Erythroblast (primary cell): ENCODE measurements around the gene AMOTL2.

Source experiments
- GATA1 ChIP-seq: IDR thresholded peaks from 2 replicates; pipeline ENCODE4 v1.6.1; 2011; ENCODE audit warnings: low read depth, mild to moderate bottlenecking, control low read depth, low read length, moderate library complexity
- POLR2A ChIP-seq: IDR thresholded peaks from 2 replicates; pipeline ENCODE4 v1.6.1; 2011; ENCODE audit warnings: mild to moderate bottlenecking, low read length

DNA sequence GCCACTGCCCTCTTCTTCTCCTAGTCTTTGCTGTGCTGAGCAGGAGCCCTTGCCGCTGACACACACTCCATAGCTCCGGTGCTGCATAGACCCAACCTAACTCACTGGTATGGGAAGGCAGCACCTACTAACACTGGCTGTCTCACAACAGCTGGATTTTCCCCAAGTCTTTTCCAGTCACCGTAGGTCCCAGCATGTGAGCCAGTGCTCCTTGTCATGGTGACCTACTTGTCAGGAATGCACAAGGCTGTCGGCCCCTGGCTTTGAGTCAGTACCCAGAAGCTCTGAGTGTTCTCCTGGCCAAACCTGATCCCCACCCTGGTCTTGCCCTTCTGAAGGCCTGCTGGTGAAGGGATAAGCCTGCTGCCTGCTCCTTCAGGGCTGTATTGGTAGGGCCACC is 25.7 kb downstream of the AMOTL2 start:
- TF ChIP-seq POLR2A: no peak
- TF ChIP-seq GATA1: no peak
